Measurements from ENCODE around the gene SMAD3. TPM values are rescaled to one million over a fixed set of nuclear protein-coding genes. Genes with fewer than 3 reads are reported as not detected.

Gene SMAD3
- polyA plus RNA-seq, 4 donors: 45.1 to 62.5 (median 48.9) TPM

DNA sequence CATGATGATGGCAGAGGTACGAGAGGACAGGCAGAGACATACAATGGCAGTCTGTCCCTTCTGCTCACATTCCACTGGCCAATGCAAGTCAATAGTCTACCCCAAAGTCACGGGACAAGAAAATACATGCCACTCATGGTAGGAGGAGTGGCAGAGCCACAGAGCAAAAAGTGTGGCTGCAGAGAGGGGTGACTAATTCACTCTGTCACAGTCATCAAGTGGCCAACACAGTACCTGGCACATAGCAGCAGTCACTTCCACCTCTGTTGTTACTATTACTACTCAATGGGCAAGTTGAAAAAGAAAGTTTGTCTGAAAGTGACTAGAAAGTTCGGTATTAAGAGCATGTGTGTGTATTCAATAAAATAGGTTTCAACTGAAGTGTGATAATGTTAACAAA, 91.4 kb downstream of the SMAD3 start:
- no peak for DNase-seq (ENCODE audit: low read depth in 4 of 4, low spot score in 3 of 4)

- no peak for DNase-seq (ENCODE audit: low read depth in 4 of 4, low spot score in 3 of 4)
These were observed 92.3 kb downstream of the SMAD3 start for GRCh38 chr15:67157521-67158252.

GRCh38 chr15:67158367-67158766, 93.0 kb downstream of the SMAD3 start:
- DNase-seq (ENCODE audit: low read depth in 4 of 4, low spot score in 3 of 4): no peak

DNA sequence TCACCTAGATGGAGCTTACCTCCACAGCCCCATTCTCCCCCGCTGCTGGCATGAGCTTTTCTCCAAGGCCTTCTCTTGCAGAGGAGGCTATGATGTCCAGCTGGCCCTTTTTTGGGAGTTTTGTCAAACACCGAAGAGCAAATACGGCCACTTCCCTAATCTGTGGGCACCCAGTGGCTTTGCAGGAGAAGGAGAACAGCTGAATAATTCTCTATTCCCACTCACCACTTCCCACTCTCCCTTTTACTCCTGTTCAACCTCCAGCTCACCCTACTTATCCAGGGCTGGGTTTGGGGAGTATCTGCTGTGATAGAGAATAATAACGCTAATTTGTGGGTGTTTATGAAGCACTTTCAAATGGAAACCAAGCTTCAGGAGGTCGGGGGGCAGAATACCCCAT, 96.0 kb downstream of the SMAD3 start:
- no peak for DNase-seq (ENCODE audit: low read depth in 4 of 4, low spot score in 3 of 4)

DNA sequence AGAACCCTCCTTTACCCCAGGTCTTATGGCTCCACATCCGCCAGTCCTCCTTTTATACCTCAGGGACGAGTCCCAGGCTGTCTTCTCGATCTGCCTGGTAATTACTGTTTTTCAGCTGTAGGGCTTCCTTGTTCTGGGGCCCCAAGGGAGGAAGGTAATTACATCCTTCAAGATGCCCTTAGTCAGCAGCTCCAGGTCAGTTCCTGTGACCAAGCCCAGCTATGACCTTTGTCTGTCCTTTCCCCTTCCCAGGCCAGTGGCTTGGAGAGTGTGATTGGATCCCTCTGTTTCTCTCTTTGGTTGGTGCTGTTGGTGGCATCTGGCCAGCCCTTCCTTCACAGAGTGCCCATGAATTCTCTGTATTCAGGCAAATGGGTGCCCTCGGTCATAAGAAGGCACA, 96.5 kb downstream of the SMAD3 start:
- DNase-seq (ENCODE audit: low read depth in 4 of 4, low spot score in 3 of 4): no peak

DNA sequence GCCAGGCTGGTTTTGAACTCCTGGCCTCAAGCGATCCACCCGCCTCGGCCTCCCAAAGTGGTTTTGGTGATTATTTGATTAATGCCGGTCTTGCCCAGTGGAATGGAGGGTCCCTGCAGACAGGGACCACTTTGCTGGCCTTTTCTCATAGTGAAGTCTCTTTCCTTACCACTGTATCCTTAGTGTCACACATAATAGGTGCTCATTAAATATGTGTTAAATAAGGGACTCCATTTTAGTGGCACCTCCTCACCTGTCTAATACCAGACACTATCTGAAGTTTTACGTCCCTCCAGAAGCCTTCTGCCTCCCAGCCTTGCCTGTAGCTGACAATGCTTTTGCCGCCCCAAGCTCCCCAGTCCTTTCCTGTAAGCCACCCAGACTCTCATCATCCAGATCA, 97.8 kb downstream of the SMAD3 start:
- no peak for DNase-seq (ENCODE audit: low read depth in 4 of 4, low spot score in 3 of 4)

DNA sequence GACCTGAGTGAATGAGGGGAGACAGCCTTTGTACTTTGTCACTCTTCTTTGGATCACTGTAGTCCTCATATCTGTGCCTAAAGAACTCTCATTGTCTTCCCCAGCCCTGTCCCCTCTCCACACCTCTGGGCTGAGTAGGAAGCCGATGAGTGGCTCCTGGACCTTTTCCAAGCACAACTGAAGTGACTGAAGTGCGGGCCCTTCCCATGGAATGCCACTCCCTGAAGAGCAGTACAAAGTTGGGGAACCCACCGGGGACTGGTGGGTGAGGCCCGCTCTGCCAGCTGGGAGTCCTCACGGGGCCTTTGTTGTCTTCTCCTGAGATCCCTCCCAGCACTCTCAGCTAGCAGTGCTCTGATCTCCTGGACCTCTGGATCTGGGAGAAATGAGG, 99.0 kb downstream of the SMAD3 start:
- DNase-seq (ENCODE audit: low read depth in 4 of 4, low spot score in 3 of 4): no peak

DNA sequence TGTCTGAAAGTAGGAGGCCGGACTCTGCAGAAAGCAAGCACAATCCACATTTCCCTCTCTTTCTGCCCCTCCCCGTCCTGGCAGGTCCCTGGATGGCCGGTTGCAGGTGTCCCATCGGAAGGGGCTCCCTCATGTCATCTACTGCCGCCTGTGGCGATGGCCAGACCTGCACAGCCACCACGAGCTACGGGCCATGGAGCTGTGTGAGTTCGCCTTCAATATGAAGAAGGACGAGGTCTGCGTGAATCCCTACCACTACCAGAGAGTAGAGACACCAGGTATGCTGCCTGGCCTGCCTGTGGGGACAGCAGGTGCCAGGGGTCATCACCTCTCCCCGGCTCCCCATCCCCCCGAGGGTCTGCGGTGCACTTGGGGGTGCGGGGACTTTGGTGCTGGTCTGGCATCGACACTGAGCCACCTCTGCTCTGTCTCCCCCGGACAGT, 99.4 kb downstream of the SMAD3 start:
- no peak for DNase-seq (ENCODE audit: low read depth in 4 of 4, low spot score in 3 of 4)

DNA sequence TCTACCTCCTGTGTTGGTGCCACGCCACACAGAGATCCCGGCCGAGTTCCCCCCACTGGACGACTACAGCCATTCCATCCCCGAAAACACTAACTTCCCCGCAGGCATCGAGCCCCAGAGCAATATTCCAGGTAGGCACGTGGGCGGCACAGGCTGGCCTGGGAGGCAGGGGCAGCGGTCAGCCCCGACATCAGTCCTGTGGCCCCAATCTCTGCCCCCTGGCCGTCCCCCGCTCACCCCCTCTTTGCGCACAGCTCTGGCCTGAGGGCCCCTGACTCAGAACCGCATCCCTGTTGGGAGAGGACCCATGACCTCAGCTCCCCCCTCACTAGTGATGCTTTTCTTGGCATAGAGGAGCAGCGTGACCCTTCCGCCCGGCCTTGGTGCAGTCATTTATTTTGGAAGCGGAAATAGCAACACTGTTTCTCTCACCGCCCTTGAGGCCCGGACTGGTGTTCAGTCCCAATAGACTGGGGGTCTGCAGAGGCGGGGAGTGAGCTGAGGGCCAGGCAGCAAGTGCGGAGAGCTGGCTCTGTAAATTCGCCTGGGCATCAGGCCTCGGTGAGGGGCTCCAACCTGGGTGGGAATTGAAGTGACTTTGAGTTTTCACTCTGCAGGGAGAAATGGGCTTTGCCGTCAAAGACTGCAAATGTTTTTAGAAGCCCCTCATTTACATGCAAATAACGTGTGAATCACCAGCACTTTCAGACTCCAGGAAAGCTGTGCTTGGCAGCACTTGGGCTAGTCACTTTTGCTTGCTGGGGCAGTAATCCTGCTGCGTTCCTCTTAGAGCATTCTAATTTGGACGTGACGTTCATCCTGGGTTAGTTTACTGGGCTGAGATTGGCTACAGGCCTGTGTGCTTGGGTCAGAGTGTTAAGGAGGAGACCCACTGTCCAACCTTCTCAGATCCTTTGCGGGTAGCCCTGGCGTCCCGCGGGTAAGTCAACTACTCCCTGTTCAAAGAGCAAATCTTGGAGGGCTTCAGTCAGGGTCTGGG, 100.2 kb downstream of the SMAD3 start:
- no peak for DNase-seq (ENCODE audit: low read depth in 4 of 4, low spot score in 3 of 4)

GRCh38 chr15:67166280-67167009, 101.0 kb downstream of the SMAD3 start:
- no peak for DNase-seq (ENCODE audit: low read depth in 4 of 4, low spot score in 3 of 4)

DNA sequence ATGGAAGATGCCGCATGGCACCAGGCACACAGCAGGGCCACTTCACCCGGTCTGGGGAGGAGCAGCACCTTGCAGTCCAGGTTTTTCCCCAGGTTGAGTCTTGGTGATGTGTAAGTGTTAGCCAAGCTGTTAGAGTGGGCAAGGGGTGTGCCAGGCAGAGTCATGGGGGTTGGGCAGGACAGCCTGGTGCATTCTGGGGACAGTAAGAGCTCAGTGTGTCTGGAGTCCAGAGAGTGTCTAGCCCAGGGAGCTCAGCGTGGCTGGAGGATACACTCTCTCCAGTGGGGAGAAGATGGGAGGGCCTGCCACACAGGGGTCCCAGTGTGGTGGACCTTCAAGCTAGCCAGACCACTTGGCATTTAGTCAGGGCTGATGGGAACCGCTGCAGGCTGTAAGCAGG, 101.7 kb downstream of the SMAD3 start:
- no peak for DNase-seq (ENCODE audit: low read depth in 4 of 4, low spot score in 3 of 4)

GRCh38 chr15:67168694-67169093, 103.3 kb downstream of the SMAD3 start:
- DNase-seq (ENCODE audit: low read depth in 4 of 4, low spot score in 3 of 4): no peak

GRCh38 chr15:67170143-67170925, 104.9 kb downstream of the SMAD3 start:
- DNase-seq (ENCODE audit: low read depth in 4 of 4, low spot score in 3 of 4): no peak

DNA sequence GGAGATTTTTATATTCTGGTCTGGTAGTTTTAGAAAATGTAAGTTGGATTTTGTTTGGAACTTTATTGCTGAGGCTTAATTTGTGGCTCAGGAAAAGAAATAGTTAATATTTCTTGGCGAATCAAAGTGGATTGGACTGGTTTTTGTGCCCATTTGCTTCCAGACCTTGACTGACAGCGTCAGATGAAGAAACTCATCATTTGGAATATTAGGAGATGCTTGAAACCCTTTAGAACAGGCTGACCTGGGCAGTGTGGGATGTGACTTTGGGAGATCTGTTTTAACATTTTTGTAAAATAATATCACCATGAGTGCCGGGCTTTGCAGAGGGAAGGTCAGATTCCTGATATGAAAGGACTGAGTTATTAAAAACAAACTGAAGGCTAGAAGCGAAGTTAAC, 106.1 kb downstream of the SMAD3 start:
- no peak for DNase-seq (ENCODE audit: low read depth in 4 of 4, low spot score in 3 of 4)

- DNase-seq (ENCODE audit: low read depth in 4 of 4, low spot score in 3 of 4): no peak
These were observed 106.8 kb downstream of the SMAD3 start for GRCh38 chr15:67172172-67172571.

GRCh38 chr15:67173005-67173404, 107.6 kb downstream of the SMAD3 start:
- DNase-seq (ENCODE audit: low read depth in 4 of 4, low spot score in 3 of 4): no peak

- DNase-seq (ENCODE audit: low read depth in 4 of 4, low spot score in 3 of 4): no peak
These were observed 108.4 kb downstream of the SMAD3 start for GRCh38 chr15:67173786-67174185.

DNA sequence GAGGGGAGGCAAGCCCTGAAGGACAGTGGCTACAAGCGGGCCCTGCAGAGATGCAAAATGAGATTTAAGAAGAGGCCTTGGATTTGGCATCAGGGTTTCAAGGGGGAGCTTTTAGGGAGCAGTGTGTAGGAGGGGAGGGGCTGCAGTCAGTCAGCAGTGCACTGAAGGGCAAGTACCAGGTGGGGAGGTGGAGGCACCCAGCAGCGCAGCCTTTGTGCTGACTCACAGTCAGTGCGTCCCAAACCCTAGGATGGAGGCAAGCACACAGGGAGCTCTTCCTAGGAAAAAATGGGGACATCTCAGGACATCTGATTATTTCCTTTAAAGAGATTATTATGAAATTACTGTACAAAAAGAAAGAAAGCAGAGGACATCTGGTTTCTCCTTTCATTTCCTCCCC, 109.0 kb downstream of the SMAD3 start:
- DNase-seq (ENCODE audit: low read depth in 4 of 4, low spot score in 3 of 4): no peak

DNA sequence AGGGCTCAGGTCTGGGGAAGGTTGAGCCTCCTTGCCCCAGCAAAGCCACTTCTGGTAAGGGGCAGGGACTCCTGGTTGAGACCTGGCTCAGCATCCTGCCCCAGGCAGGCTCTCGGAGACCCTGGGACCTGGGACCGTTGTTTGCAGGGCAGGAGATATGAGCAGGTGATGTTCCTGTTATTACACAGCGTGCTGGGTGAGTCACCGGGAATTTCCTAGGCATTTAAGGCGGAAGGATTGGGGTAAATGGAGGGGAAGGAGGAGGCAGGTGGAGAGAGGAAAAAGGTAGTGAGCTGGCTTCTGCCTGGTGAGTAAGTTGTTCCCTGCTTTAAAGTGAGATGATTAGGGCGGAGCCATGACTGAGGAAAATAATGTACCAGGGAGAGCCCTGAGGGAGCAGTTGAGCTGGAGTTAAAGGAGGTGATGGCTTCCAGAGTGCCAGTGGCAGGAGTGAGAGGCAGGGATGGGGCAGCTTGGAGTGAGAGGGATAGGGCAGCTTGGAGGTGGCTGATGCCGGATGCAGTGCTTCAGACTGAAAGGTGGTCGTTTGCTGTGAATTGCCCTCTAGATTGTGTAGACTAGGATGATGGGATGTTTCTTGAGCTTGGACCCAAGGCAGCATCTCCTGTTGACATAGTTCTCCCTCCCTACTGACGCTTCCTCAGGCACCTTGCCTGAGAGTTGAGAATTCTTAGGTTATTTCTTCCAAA, 109.6 kb downstream of the SMAD3 start:
- DNase-seq (ENCODE audit: low read depth in 4 of 4, low spot score in 3 of 4): no peak

DNA sequence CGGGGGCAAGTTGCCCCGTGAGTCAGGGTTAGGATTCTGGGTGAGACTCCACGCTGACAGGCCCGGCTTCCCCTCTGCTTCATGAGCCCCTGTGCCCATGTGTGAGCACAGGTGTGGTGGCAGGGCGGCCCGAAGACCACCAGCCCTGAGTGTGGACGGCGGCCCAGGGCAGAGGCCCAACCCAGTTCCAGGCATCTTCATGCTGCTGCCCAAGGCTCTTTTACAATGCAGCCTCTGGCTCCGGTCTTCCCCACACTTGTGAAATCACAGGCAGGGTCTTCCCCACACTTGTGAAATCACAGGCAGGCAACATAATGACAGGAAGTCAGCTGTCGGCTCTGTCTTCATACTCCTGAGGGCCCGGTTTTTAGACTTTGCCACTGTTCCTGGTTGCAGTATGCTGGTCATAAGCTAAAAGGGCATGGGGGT, 110.3 kb downstream of the SMAD3 start:
- no peak for DNase-seq (ENCODE audit: low read depth in 4 of 4, low spot score in 3 of 4)
